GM08714 (cell line): ENCODE measurements around the gene GBP3.
A peak's percentile ranks its signal among the peaks of the same experiment; 100 is the strongest.
"Not testable (repeated sequence)": the region's sequence is repeated elsewhere in the genome, so short reads cannot be mapped to it uniquely, and the experiment has no call there.

Experiments used
- H3K4me3 ChIP-seq: fragments of 200-500 bp; sonication (Bioruptor generic); 2 replicates; pipeline ENCODE4 v1.5.1; 2014; ENCODE audit warnings: mild to moderate bottlenecking, low read length, inconsistent platforms
- ZNF274 ChIP-seq: IDR thresholded peaks from 2 replicates; pipeline ENCODE4 v1.6.1; 2012; ENCODE audit warnings: mild to moderate bottlenecking, low read depth, low read length

The GBP3 gene, protein sequence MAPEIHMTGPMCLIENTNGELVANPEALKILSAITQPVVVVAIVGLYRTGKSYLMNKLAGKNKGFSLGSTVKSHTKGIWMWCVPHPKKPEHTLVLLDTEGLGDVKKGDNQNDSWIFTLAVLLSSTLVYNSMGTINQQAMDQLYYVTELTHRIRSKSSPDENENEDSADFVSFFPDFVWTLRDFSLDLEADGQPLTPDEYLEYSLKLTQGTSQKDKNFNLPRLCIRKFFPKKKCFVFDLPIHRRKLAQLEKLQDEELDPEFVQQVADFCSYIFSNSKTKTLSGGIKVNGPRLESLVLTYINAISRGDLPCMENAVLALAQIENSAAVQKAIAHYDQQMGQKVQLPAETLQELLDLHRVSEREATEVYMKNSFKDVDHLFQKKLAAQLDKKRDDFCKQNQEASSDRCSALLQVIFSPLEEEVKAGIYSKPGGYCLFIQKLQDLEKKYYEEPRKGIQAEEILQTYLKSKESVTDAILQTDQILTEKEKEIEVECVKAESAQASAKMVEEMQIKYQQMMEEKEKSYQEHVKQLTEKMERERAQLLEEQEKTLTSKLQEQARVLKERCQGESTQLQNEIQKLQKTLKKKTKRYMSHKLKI

DNA sequence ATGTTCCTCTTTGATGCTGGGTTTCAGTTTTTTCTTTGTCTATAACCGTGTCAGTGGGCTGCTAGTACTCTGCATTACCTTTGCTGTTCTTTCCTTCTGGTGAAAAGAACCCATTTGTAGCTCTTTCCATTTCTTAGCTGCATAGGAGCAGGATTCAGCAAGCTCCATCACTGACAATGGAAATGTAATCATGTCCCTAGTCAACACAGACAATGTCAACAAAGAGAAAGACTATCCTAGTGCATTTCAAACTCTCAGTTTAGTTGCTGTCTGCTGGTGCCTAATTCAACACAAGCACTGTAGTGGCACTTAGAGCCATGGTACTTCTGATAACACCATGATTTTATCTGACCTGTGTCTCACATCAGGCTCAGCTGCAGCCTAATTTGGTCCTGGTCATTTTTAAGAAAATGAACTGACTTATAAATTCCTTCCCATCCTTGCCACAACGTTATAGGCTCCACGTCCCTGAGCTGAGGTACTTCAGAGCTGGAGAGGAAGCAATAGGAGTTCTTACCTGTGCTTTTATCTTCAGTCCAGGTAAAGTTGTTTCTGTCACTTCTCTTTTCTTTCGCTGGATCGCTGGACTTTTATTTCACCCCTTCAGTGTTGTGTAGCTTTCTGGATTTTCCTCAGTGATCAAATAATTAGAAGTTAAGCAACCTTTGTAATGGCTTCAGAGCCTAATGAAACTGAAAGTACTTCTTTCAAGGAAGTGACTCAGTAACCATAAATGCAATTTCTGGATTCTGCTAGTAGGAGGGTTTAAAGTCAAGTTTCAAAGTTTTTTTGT, at the start of gene GBP3:
TSS of gene GBP3 (minus strand) at position 700 of the 793 bp plus-strand sequence. CDS start 2,145 bp downstream, outside the sequence.
- no peak for TF ChIP-seq ZNF274
- H3K4me3 ChIP-seq, result peak within 1 kb of the TSS; percentile 100

DNA sequence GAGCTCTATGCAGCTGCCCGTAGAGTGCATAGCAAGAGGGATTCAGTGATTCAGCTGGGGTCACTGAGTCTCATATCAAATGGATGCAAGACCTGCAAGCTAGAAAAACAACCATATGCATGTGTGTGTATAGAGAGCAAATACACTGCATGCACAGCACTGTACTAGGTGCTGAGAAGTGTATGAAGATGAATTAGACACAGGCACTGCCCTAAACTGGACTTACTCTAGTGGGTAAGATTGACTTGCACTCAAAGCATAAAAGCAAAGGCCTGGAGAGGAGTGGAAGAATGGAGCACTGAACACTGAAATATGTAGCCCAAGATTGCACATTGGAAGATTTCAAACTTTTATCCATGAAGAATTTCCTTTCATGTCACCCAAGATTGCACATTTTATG, 47.8 kb upstream of the GBP3 start:
- H3K4me3 ChIP-seq, result no peak overlapping the region
- TF ChIP-seq ZNF274, result no peak

DNA sequence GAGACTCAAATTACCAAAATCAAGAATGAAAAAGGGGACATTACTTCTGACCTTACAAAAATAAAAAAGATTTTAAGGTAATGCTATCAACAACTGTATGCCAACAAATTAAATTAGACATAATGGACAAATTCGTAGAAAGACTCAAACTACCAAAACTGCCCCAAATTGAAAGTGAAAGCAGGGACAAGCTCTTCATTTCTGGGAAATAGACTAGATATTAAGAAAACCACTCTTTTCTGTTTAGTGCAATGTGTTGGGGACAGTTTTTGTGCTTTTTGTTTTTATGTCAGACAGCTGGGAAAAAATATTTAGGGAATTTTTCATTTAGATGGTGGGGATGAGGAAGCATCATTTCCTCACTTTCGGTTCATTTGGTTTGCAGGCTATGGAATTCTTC, 47.3 kb upstream of the GBP3 start:
- no peak overlapping the region for H3K4me3 ChIP-seq

DNA sequence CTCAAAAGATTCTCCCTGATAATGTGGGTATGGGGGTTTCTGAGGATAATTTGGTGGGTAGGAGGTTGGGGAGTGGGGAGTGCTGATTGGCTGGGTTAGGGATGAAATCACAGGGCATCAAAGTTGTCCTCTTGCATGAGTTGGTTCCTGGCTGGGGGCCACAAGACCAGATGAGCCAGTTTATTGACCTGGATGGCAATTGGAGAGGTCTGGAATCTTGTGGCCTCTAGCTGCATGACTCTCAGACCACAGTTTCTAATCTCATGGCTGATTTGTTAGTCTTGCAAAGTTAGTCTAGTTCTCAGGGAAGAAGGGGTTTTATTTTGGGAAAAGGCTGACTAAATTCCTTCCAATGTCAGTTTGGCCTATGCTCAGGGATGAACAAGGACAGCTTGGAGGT, 45.6 kb upstream of the GBP3 start:
- H3K4me3 ChIP-seq, result no peak overlapping the region
- TF ChIP-seq ZNF274, result no peak

More for the DNA sequence above, 47.3 kb upstream of the GBP3 start:
- TF ChIP-seq ZNF274, result no peak

DNA sequence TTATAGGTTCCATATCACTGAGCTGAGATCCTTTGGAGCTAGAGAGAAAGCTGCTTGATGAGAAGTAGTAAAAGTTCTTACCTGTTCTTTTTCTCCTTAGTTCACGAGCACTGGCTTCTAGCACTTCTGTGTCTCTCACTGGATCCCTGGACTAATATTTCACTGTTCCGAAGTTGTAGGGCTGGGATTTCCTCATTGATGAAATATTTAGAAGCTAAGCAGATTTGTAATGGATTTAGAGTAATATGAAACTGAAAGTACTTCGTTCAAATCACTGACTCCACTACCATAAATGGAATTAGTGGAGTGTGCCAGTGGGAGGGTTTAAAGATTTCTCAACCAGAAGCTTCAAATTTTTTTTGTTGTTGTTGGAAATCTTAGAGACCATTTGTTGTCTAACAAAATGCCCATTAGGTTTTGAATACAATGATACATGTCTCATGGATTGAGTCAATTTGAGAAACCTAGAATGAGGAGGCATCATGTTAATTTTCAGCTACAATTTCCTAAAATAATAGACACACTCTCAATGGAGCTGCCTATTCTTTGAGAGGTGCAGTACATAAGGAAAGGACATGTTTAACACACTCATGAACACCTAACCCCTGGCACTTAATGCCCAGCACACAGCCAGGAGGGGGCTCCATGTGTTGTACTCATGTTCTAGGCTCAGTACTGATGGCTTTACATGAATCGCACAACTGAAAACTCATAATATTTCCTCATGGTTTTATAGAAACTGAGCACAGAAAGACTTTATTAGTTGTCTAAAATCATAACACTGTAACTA, 42.6 kb upstream of the GBP3 start, which contains the start of gene GBP1:
TSS of gene GBP1 (minus strand) at position 130 of the 790 bp plus-strand sequence. CDS start 1,974 bp downstream, outside the sequence.
- TF ChIP-seq ZNF274, result no peak
- peak within 1 kb of the TSS; percentile 99 for H3K4me3 ChIP-seq

DNA sequence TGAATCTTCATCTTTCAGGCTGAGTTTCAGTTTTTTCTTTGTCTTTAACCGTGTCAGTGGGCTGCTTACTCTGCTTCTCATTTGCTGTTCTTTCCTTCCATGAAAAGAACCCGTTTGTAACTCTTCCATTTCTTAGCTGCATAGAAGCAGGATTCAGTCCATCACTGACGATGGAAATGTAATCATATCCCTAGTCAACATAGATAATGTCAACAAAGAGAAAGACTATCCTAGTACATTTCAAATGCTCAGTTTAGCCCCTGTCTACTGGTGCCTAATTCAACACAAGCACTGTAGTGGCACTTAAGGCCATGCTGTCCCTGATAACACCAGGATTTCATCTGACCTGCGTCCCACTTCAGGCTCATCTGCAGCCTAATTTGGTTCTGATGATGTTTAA, 42.0 kb upstream of the GBP3 start:
- no peak for TF ChIP-seq ZNF274
- peak overlapping the region; percentile 99 for H3K4me3 ChIP-seq

DNA sequence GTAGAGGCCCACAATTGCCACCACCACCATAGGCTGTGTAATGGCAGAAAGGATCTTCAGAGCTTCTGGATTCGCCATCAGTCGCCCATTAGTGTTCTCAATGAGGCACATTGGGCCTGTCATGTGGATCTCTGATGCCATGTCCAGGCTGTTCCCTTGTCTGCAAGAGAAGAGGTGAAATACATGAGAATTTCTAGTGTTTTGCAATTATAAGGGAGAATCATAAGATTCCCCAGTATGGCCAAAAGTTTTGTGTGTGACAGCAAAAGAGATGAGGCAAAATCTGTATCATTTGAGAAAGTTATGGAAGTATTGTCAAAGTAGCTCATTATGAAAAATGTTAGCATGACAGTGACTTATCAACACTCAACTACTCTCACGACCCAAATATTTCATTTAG, 40.4 kb upstream of the GBP3 start:
- H3K4me3 ChIP-seq, result no peak overlapping the region
- no peak for TF ChIP-seq ZNF274

DNA sequence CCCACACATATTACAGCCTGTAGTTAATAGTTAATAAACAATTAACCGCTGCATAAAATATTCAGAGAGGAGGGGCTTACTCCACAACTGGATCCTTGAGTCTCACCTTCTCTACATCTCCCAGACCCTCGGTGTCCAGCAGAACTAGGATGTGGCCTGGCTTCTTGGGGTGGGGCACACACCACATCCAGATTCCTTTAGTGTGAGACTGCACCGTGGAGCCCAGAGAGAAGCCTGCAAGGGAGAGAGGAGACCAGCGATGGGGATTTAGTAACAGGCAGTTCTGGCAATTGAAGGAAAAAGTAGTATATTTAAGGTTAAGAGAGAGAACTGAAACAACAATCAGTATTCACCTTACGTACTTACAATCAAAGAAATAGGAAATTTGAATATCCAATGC, 37.4 kb upstream of the GBP3 start:
- H3K4me3 ChIP-seq, result no peak overlapping the region
- TF ChIP-seq ZNF274, result no peak

DNA sequence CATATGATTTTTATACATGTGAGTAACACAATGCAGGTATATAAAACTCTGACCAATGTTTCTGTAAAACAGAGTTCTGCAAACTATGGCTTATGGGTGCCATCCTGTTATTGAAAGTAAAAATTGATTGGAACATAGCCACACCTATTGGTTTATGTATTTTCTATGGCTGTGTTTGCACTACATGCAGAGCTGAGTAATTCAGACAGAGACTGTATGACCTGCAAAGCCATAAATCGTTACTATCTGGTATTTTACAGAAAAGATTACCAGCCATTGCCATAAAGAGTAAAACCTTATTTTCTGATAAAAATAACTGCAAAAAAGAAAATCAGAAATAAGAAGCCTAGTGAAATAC, 29.3 kb upstream of the GBP3 start:
- TF ChIP-seq ZNF274, result no peak
- H3K4me3 ChIP-seq, result no peak overlapping the region

DNA sequence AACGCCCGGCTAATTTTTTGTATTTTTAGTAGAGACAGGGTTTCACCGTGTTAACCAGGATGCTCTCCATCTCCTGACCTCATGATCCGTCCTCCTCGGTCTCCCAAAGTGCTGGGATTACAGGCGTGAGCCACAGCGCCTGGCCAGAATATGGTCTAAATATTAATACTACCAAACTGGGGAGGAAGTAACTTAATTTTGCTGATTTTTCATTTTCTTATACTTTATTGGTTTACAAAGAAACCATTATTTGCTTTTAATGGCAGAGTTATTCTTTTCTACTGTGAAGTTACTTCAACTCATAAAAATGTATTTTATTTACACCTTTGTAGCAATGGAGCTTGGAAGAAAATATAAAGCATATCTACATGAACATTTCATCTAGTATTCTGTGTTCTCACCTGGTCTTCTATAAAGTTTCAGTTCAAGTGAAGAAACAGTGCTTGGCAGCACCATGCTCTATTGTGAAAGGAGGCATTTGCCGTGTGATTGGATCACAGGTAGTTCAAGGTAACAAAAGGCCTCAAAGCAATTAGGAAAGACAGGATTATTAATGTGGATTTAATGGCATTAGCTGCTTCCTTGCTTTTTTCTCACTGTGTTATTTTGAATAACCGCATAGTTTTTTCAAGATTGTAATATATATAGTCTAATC, 28.8 kb upstream of the GBP3 start:
- no peak overlapping the region for H3K4me3 ChIP-seq
- no peak for TF ChIP-seq ZNF274

DNA sequence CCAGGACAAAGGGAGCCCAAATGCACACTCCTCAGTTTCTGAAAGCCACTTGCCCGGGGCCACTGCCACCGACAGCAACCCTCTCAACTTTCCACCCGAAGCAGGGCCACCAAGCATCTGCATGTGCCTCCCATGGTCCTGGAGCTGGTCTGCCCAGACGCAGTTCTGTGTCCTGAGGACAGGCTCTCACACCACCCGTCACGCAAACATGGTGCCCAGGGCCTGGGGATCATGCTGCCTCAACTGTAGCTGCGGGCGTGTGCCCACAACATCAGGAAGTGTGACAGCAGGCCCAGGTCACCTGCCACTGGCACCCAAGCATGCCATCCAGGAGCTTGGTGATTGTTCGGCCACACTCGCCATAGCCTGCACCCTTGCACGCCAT, 28.0 kb upstream of the GBP3 start:
- no peak for TF ChIP-seq ZNF274
- H3K4me3 ChIP-seq, result no peak overlapping the region

DNA sequence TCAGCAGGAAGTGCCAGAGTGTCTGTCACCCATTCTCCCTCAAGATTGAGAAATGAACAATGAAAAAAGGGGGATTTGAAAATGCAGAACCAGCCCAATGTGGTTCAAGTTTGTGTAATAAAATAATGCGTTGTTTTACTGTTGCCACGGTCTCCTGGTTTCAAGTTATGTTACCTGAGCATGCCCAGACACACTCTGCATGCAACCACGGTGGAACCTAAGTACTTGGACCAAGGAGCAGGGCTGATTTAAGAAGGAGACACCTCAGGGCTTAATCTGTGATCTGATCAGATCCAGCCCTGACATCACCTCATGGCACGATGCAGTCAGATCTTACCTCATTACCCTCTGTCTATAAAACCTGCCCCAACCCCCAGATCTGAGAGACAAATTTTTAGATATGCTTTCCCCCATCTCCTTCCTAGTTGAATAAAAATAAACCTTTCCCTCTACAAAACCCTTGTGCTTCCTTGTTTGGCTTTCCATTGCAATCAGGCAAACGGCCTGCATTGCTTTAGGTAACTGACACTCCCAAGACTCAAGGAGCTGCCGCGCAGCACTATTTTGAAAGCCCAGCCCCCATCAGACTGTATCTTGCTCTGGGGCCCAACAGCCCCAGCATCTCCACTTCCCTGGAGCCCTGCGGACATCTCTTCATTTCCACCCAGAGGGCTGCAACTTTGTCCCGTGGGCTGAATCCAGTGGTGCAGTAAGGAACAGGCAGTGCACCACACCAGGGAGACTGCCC, 27.4 kb upstream of the GBP3 start:
- not testable (repeated sequence) for H3K4me3 ChIP-seq

DNA sequence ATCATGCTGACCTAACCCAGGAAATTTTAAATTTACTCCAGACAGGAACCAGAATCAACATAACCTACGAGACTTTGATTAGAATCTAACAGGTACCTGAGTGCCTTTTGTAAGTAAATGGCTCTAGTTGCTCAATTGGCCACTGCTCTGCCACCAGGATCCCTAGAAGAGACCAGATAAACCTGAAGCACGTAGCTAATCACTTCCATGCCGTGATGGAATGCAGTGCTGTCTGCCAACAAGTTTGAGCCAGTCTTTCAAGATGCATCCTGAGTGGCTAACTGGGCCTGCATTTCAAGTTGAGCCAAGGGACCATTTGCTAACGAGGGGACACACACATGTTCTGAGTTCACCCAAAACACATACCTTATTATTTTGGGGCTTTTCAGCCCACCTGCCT, 26.5 kb upstream of the GBP3 start:
- H3K4me3 ChIP-seq, result not testable (repeated sequence)
